ENCODE measurements around the gene SEBOX. TPM values are rescaled to one million over a fixed set of nuclear protein-coding genes. Genes with fewer than 3 reads are reported as not detected.

SEBOX gene
- total and polyA plus RNA-seq, 2 donors (not counting 1 experiment from before 2014, with no cell fraction given): not detected

DNA sequence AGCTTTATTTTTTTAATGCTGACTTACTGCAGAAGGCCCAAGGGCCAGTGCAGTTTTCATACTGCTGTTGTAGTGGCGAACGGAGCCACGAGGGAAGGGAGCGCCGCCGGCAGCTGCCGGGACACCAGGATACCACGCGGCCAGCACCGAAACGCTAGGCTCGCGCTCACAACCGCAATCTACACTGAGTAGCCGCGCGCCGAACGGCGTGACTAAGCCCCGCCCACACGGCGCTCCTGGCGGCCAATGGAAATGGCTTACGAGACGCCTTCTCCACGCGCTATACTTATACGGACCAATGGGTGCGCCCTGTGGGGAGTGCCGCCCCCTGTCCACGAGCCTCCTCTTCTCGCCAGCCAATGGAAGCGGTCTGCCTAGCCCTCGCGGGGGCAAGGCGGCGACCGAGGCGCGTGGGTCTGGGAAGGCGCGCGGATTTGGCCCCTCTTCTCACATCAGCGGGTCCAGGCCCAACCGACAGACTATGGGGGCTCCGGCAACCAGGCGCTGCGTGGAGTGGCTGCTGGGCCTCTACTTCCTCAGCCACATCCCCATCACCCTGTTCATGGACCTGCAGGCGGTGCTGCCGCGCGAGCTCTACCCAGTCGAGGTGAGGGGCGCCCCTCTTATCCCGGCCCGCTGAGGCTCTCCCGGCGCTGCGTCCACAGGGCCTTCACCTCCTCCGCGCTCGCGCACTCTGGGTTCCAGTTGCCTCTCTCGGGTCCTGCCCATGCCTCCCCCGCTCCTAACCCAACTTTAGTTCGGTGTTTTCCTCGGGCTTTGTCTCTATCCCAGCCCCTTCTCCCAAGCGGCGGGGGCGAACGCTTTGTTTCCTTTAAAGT is 46.0 kb downstream of the SEBOX start, which contains the start of gene TMEM97:
TMEM97 (plus strand) TSS at position 442 of the 839 bp plus-strand sequence; CDS start at position 482, 40 bp downstream.
- H2AFZ ChIP-seq (ENCODE audit: insufficient read depth, low read depth, low read length, poor library complexity, severe bottlenecking): peak within 1 kb of the TSS; percentile 83
- H3K79me2 ChIP-seq (ENCODE audit: control insufficient read depth, insufficient read depth, low read length): no peaks in the 10 kb centered on the region
- no peak for TF ChIP-seq EZH2 (IDR thresholded peaks at IDR 0.05; ENCODE audit: borderline replicate concordance, insufficient read depth, low read depth, low read length, poor library complexity, severe bottlenecking)
- TF ChIP-seq, protein P1, sequence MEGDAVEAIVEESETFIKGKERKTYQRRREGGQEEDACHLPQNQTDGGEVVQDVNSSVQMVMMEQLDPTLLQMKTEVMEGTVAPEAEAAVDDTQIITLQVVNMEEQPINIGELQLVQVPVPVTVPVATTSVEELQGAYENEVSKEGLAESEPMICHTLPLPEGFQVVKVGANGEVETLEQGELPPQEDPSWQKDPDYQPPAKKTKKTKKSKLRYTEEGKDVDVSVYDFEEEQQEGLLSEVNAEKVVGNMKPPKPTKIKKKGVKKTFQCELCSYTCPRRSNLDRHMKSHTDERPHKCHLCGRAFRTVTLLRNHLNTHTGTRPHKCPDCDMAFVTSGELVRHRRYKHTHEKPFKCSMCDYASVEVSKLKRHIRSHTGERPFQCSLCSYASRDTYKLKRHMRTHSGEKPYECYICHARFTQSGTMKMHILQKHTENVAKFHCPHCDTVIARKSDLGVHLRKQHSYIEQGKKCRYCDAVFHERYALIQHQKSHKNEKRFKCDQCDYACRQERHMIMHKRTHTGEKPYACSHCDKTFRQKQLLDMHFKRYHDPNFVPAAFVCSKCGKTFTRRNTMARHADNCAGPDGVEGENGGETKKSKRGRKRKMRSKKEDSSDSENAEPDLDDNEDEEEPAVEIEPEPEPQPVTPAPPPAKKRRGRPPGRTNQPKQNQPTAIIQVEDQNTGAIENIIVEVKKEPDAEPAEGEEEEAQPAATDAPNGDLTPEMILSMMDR (IDR thresholded peaks at IDR 0.05): no peak
- H3K27ac Mint-ChIP-seq: peak within 1 kb of the TSS; percentile 88
- H3K4me3 ChIP-seq (ENCODE audit: control extremely low read depth in 1 of 5, extremely low read depth in 1 of 5, insufficient read depth in 1 of 5, low read depth in 2 of 5, low read length in 4 of 5): peak within 1 kb of the TSS; percentile 49 to 83 (median 67)
- H3K36me3 ChIP-seq (replicated peaks in 1 of 2; ENCODE audit: control extremely low read depth in 1 of 2, control insufficient read depth in 1 of 2, extremely low read depth in 1 of 2, insufficient read depth in 2 of 2, low read length in 1 of 2): no peaks in the 10 kb centered on the region
- ChIA-PET POLR2A (interaction anchor here (0.6 to 2.1 kb wide), 3 partner anchors 16 to 1030 kb away, joined by 3 to 6 read pairs (median 3); partner anchors contain the start of genes IFT20, POLDIP2 and TNFAIP1), CTCF (interaction anchor here (0.7 to 2.1 kb wide), 3 partner anchors 17 to 98 kb away, joined by 3 to 10 read pairs (median 7); partner anchors contain the start of genes IFT20 and TNFAIP1)
- peaks cover 22% of the 10 kb centered on the region for H3K4me1 Mint-ChIP-seq
- H3K4me1 ChIP-seq (ENCODE audit: control insufficient read depth in 2 of 2, insufficient read depth in 2 of 2, low read length in 2 of 2): peaks cover 13 to 22% of the 10 kb centered on the region in 2 donors
- peak within 1 kb of the TSS; percentile 8 to 37 for H3K27ac ChIP-seq (ENCODE audit: low read length in 2 of 2)
- DNase-seq (peak; percentile 96), ATAC-seq (ENCODE audit: low read depth) (peak; percentile 99)
- H4K20me1 ChIP-seq (ENCODE audit: control insufficient read depth, insufficient read depth, low read length, poor library complexity, severe bottlenecking): no peaks in the 10 kb centered on the region
- no peaks in the 10 kb centered on the region for H3K9me3 Mint-ChIP-seq (ENCODE audit: insufficient read depth)
- H3K4me3 Mint-ChIP-seq: peak within 1 kb of the TSS; percentile 88
- peak within 1 kb of the TSS; percentile 88 for H3K4me2 ChIP-seq (replicated peaks; ENCODE audit: low read depth, low read length, poor library complexity, severe bottlenecking)
- no peaks in the 10 kb centered on the region for H3K9me3 ChIP-seq (ENCODE audit: control extremely low read depth in 1 of 3, control insufficient read depth in 2 of 3, insufficient read depth in 1 of 3, low read length in 2 of 3)
- H3K9ac ChIP-seq (ENCODE audit: low read length): peak within 1 kb of the TSS; percentile 78
- no peaks in the 10 kb centered on the region for H3K27me3 ChIP-seq (replicated peaks in 1 of 4; ENCODE audit: control extremely low read depth in 1 of 4, control insufficient read depth in 3 of 4, insufficient read depth in 4 of 4, low read length in 3 of 4)
- H3K27me3 Mint-ChIP-seq: no peaks in the 10 kb centered on the region
- under 1% methylated on average over 66 of the region's 72 CpGs for WGBS (ENCODE audit: insufficient coverage)
- intact Hi-C loops (cut with micrococcal nuclease): loop anchor here (1.0 to 5.0 kb wide), 5 partner anchors 16 to 278 kb away; partner anchors contain the start of genes IFT20, POLDIP2, SARM1 and TNFAIP1

Measured in B cell (primary cell).